GM12865 (cell line): ENCODE data around the gene USP22.

Experiments
- DNase-seq: peaks from one replicate; pipeline ENCODE4 v3.0.0; 2010; ENCODE audit warnings: low read depth
- H3K4me3 ChIP-seq: 2 replicates; pipeline ENCODE4 v1.5.1; 2011; ENCODE audit warnings: mild to moderate bottlenecking, low read depth, low read length, control low read depth
- TF ChIP-seq, protein P1 (sequence below): IDR thresholded peaks from 2 replicates; pipeline ENCODE4 v1.5.1; 2011; ENCODE audit warnings: low read length, control low read depth, low read depth, inconsistent platforms; ENCODE audit not compliant: insufficient read depth; ENCODE audit errors: missing control alignments

Gene USP22

DNA sequence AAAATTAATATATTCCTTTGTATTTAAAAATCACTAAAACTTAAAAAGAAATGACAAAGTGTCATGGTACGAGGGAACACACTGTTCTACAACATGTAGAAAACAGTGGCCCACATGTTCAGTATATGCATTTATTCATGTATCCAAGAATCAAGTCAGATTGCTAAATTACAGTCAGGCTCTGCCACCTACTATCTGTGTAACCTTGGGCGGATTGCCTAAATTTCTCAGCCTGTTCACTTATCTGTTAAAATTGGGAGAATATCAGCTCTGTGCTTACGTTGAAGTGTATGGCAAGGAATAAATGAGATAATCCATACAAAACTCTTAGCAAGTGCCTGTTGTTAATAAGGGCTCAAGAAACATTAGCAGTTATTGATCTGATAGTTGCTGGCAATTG is 3.4 kb upstream of the USP22 start:
- TF ChIP-seq, protein P1, sequence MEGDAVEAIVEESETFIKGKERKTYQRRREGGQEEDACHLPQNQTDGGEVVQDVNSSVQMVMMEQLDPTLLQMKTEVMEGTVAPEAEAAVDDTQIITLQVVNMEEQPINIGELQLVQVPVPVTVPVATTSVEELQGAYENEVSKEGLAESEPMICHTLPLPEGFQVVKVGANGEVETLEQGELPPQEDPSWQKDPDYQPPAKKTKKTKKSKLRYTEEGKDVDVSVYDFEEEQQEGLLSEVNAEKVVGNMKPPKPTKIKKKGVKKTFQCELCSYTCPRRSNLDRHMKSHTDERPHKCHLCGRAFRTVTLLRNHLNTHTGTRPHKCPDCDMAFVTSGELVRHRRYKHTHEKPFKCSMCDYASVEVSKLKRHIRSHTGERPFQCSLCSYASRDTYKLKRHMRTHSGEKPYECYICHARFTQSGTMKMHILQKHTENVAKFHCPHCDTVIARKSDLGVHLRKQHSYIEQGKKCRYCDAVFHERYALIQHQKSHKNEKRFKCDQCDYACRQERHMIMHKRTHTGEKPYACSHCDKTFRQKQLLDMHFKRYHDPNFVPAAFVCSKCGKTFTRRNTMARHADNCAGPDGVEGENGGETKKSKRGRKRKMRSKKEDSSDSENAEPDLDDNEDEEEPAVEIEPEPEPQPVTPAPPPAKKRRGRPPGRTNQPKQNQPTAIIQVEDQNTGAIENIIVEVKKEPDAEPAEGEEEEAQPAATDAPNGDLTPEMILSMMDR, result no peak
- DNase-seq, result no peak
- H3K4me3 ChIP-seq, result no peak overlapping the region

- H3K4me3 ChIP-seq, result no peak overlapping the region
- no peak for DNase-seq
- TF ChIP-seq, protein P1, result no peak
These were observed 2.2 kb upstream of the USP22 start for GRCh38 chr17:21044971-21045370.

DNA sequence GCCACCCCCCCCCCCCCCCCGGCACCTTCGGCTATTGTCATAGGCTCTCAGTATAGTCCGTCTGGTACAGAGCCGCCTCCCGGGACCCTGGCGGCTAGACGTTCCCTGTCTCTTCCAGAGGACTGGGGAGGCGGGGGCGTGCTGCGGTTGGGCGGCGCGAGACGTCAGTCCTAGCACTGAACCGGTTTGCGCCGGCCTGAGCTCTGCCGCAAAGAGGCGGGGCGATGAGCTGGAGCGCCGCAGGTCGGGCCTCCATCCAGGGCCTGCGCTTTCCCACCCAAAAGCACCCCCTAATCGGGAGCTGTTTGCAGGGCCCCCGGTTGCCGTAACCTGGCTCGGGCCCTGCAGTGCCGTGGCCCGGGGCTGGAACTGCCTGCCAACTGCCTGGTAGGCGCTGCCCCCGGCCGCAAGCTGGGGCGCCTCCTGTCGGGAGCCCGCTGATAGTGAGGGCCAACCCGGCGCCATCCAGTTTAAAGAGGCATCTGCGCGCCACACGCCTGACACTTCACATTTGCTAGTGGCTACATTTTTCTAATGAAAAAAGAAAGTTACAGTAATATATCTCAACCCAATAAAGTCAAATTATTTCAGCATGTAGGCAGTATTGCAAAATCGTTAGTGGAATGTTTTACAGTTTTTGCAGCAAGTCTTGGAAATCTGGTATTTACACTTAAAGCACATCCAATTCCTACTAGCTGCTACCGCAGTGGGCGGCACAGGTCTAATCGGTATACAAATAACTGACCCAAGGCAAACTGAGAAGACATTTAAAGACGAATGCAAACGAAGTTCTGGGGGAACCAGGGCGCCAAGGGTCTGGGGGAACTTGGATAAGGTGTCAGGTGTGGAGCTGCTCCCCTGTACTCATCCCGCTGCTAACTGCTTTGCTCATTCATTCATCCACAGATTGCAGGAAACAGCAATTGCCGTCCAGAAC is 753 bp upstream of the USP22 start:
- DNase-seq, result peak; percentile 99
- TF ChIP-seq, protein P1, result peak; percentile 86
- peak overlapping the region; percentile 76 for H3K4me3 ChIP-seq

GRCh38 chr17:21041741-21042457 is 912 bp downstream of the USP22 start:
- DNase-seq, result peak; percentile 86
- TF ChIP-seq, protein P1, result no peak
- peak overlapping the region; percentile 97 for H3K4me3 ChIP-seq

DNA sequence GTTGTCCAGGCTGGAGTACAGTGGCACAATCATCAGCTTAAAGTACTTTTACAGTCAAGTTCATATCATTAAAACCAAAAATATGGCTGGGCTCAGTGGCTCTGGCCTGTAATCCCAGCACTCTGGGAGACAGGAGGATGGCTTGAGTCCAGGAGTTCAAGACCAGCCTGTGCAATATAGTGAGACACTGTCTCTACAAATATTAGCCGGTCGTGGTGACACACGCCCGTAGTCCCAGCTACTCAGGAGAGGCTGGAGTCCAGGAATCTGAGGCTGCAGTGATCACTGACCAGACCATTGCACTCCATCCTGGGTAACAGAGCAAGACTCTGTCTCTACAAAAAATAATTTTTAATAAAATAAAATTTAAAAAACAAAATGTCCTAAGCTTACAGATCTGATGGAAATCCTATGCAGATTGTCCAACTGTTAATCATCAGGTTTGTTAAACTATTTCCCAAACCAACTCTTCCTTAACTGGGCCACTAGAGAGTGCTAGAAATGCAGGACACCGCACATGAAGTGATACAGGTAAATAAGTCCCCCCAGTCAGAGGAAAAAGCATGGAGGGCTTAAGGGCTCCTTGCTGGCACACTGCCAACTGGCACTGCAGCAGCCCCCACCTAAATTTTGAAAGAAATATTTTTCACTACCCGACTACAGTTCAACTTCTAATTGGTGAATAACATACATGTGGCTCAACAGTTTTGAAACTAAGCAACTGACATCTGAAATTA is 2.8 kb downstream of the USP22 start:
- DNase-seq, result peak; percentile 75
- TF ChIP-seq, protein P1, result peak; percentile 45
- H3K4me3 ChIP-seq, result peak overlapping the region; percentile 97

- DNase-seq, result no peak
- TF ChIP-seq, protein P1, result no peak
- H3K4me3 ChIP-seq, result no peak overlapping the region
These were observed 5.6 kb downstream of the USP22 start for GRCh38 chr17:21037117-21037803.
